Fibroblast of lung (primary cell): Measurements from ENCODE around the gene KRT7. TPM values are rescaled to one million over a fixed set of nuclear protein-coding genes. Genes with fewer than 3 reads are reported as not detected.

Experiments
- DNase-seq, 2 donors: peaks; one replicate each; pipeline versions ENCODE4 v3.0.0 to v3.0.0-alpha.2; 2010; ENCODE audit warnings: low read depth in 2 of 2
- H2AFZ ChIP-seq: 2 replicates; pipeline ENCODE4 v1.5.1; 2012; ENCODE audit warnings: low read length, control low read depth, inconsistent platforms
- H3K27ac ChIP-seq: 2 replicates; pipeline ENCODE4 v1.5.1; 2011; ENCODE audit warnings: low read length, control low read depth; ENCODE audit not compliant: insufficient read depth
- H3K27me3 ChIP-seq: 2 replicates; pipeline ENCODE4 v1.5.1; 2011; ENCODE audit warnings: mild to moderate bottlenecking, low read length; ENCODE audit not compliant: control insufficient read depth, insufficient read depth
- H3K36me3 ChIP-seq: 2 replicates; pipeline ENCODE4 v1.5.1; 2011; ENCODE audit warnings: low read length; ENCODE audit not compliant: control insufficient read depth, insufficient read depth
- H3K4me1 ChIP-seq: 2 replicates; pipeline ENCODE4 v1.5.1; 2011; ENCODE audit warnings: low read length; ENCODE audit not compliant: control insufficient read depth, insufficient read depth; ENCODE audit errors: extremely low read depth
- H3K4me2 ChIP-seq: 2 replicates; pipeline ENCODE4 v1.5.1; 2011; ENCODE audit warnings: low read length, control low read depth; ENCODE audit not compliant: insufficient read depth; ENCODE audit errors: extremely low read depth
- H3K4me3 ChIP-seq, 4 experiments: fragments of 200-600 bp in 1 of 4; sonication (generic) in 1 of 4; replicated peaks in 1 of 4; 2 replicates each; pipeline ENCODE4 v1.5.1; 2011 to 2016; ENCODE audit warnings: low read length in 4 of 4, low read depth in 3 of 4, mild to moderate bottlenecking in 3 of 4, control low read depth in 2 of 4, inconsistent platforms in 1 of 4, mixed read lengths in 1 of 4; ENCODE audit not compliant: insufficient read depth in 1 of 4; ENCODE audit errors: control extremely low read depth in 1 of 4
- H3K79me2 ChIP-seq: 2 replicates; pipeline ENCODE4 v1.5.1; 2012; ENCODE audit warnings: mild to moderate bottlenecking, low read length, inconsistent platforms; ENCODE audit not compliant: control insufficient read depth, insufficient read depth
- H3K9ac ChIP-seq: 2 replicates; pipeline ENCODE4 v1.5.1; 2011; ENCODE audit warnings: mild to moderate bottlenecking, low read length, control low read depth; ENCODE audit not compliant: insufficient read depth
- H3K9me3 ChIP-seq: 2 replicates; pipeline ENCODE4 v1.5.1; 2012; ENCODE audit warnings: low read depth, low read length; ENCODE audit not compliant: control insufficient read depth, insufficient read depth
- H4K20me1 ChIP-seq: 2 replicates; pipeline ENCODE4 v1.5.1; 2011; ENCODE audit warnings: low read length; ENCODE audit not compliant: control insufficient read depth, insufficient read depth; ENCODE audit errors: extremely low read depth
- CTCF ChIP-seq, 2 donors: IDR thresholded peaks in 1 of 2; conservative IDR thresholded peaks in 1 of 2; 1 replicate in 1 of 2; 2 replicates in 1 of 2; pipeline ENCODE4 v1.5.1; 2011 to 2012; ENCODE audit warnings: low read length in 2 of 2, control low read depth in 1 of 2, inconsistent platforms in 1 of 2, low read depth in 1 of 2, mild to moderate bottlenecking in 1 of 2
- EZH2 ChIP-seq: IDR thresholded peaks from 2 replicates; pipeline ENCODE4 v1.5.1; 2012; ENCODE audit warnings: low read length, control low read depth, mild to moderate bottlenecking; ENCODE audit errors: missing control alignments
- polyA plus RNA-seq, 2 donors: library from polyadenylated mRNA; depleted of rRNA in 1 of 2; stranded (reverse) in 1 of 2; unstranded in 1 of 2; fragments of >200 nt; gene quantifications; 2 replicates each; pipeline ENCODE4 v1.2.1, GENCODE V29; 2011 to 2012; ENCODE audit warnings: missing spikeins in 1 of 2
- total RNA-seq: library from RNA; depleted of rRNA; stranded (reverse); fragments of >200 nt; gene quantifications from 2 replicates; pipeline ENCODE4 v1.2.1, GENCODE V29; 2014

KRT7 gene
- total and polyA plus RNA-seq, 2 donors (not counting 1 experiment from before 2014, with no cell fraction given) = 3.5 to 8.6 TPM

- Histone ChIP-seq H3K4me3 (no peak overlapping the region), H3K9me3 (no peaks in the 10 kb centered on the region), H3K4me2 (no peak overlapping the region), H3K27me3 (no peaks in the 10 kb centered on the region), H3K9ac (no peak overlapping the region), H4K20me1 (no peaks in the 10 kb centered on the region), H3K36me3 (no peaks in the 10 kb centered on the region), H3K79me2 (no peaks in the 10 kb centered on the region), H3K27ac (no peak overlapping the region), H3K4me1 (peaks cover 17% of the 10 kb centered on the region), H2AFZ (no peak overlapping the region)
- TF ChIP-seq CTCF (conservative IDR thresholded peaks at IDR 0.05 in 1 of 2, IDR thresholded peaks at IDR 0.05 in 1 of 2; ENCODE audit: low read depth in 1 of 2, low read length in 2 of 2) (no peak), EZH2 (no peak)
- no peak for DNase-seq
Observed at GRCh38 chr12:52201451-52201839, 31.6 kb upstream of the KRT7 start.

- TF ChIP-seq EZH2 (no peak), CTCF (conservative IDR thresholded peaks at IDR 0.05 in 1 of 2, IDR thresholded peaks at IDR 0.05 in 1 of 2; ENCODE audit: low read depth in 1 of 2, low read length in 2 of 2) (no peak)
- H3K4me3 ChIP-seq = no peak overlapping the region
- H3K36me3 ChIP-seq = no peaks in the 10 kb centered on the region
- H3K9ac ChIP-seq = no peak overlapping the region
- no peaks in the 10 kb centered on the region for H3K9me3 ChIP-seq
- peak overlapping the region; percentile 63 for H3K4me2 ChIP-seq
- no peaks in the 10 kb centered on the region for H3K79me2 ChIP-seq
- H3K27ac ChIP-seq = peak overlapping the region; percentile 34
- H2AFZ ChIP-seq = peak overlapping the region; percentile 87
- peak in 1 of 2 donors; percentile 52 for DNase-seq
- no peaks in the 10 kb centered on the region for H3K27me3 ChIP-seq
- H4K20me1 ChIP-seq = no peaks in the 10 kb centered on the region
- peaks cover 19% of the 10 kb centered on the region for H3K4me1 ChIP-seq
Observed at GRCh38 chr12:52202361-52203078, 30.5 kb upstream of the KRT7 start.

GRCh38 chr12:52203079-52203921 lies 29.7 kb upstream of the KRT7 start:
- Histone ChIP-seq H3K9me3 (no peaks in the 10 kb centered on the region), H2AFZ (no peak overlapping the region), H3K27ac (no peak overlapping the region), H3K27me3 (no peaks in the 10 kb centered on the region), H3K79me2 (no peaks in the 10 kb centered on the region), H3K4me1 (peaks cover 20% of the 10 kb centered on the region), H3K9ac (no peak overlapping the region), H4K20me1 (no peaks in the 10 kb centered on the region), H3K36me3 (no peaks in the 10 kb centered on the region), H3K4me2 (peak overlapping the region; percentile 63), H3K4me3 (no peak overlapping the region)
- TF ChIP-seq EZH2 (no peak), CTCF (conservative IDR thresholded peaks at IDR 0.05 in 1 of 2, IDR thresholded peaks at IDR 0.05 in 1 of 2; ENCODE audit: low read depth in 1 of 2, low read length in 2 of 2) (no peak)
- DNase-seq = peak; percentile 66 to 88
